HG03066 (cell line): ENCODE data around the gene MTHFD1L.
"Not testable (repeated sequence)": the region's sequence is repeated elsewhere in the genome, so short reads cannot be mapped to it uniquely, and the experiment has no call there.

Source experiments
- ATAC-seq: cut with Tn5 transposase; IDR thresholded peaks from one replicate; pipeline ENCODE4 v1.9.1; 2021; ENCODE audit warnings: low read depth; ENCODE audit not compliant: unreplicated experiment

MTHFD1L gene

GRCh38 chr6:151087055-151087454 lies 221.6 kb downstream of the MTHFD1L start:
- not testable (repeated sequence) for ATAC-seq

DNA sequence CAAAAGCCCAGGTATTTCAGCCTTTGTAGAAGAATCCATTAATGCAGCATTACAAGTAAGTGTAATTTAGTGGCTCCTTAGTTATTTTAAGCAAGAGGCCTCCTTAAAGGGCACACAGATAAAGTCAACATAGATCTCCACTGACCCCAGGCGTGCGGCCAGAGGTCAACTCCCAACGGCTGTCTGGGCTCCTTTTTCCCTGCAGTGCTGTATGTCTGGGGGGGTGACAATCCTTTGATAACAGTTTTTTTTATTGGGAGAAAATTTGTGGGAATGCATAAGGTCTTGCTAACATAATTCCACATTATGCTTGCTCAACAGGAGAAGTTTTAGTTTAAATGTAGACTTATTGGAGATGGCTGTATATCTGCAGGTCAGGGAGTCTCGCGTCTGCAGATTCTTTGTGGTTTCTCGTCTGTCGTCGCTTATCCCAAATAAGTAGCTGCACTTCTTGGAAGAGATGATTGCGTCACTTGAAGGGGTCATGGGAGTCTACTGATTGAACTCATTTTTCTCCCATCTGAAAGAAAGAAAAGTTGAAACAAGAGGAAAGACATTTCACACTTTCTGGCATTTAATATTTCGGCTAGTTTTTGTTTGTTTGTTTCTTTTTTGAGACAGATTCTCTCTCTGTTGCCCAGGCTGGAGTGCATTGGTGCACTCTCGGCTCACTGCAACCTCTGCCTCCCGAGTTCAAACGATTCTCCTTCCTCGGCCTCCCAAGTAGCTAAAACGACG lies 222.5 kb downstream of the MTHFD1L start:
- ATAC-seq: no peak

- no peak for ATAC-seq
Measured at GRCh38 chr6:151088599-151088935, 223.1 kb downstream of the MTHFD1L start.

DNA sequence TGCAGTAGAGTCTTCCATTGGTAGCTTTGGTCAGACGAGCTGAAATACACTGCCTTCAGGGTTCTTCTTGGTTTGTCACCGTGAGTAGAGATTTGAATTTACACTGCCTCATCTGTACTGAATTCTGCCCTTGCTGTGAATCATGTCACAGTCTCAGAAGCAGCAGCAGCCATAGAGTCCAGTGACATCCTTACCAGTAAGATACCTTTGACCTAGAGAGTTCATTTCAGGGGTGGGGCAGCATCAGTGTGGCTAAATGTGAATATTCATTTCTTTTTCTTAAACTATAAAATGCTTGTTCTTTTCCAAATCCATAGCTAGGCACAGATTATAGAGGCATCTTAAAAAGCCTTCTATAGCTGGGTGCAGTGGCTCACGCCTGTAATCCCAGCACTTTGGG lies 223.5 kb downstream of the MTHFD1L start:
- no peak for ATAC-seq

- ATAC-seq: no peak
Measured at GRCh38 chr6:151089978-151090377, 224.5 kb downstream of the MTHFD1L start.

- ATAC-seq: no peak
Measured at GRCh38 chr6:151091571-151091970, 226.1 kb downstream of the MTHFD1L start.

GRCh38 chr6:151092591-151092990 lies 227.1 kb downstream of the MTHFD1L start:
- no peak for ATAC-seq

GRCh38 chr6:151093706-151094105 lies 228.2 kb downstream of the MTHFD1L start:
- no peak for ATAC-seq

DNA sequence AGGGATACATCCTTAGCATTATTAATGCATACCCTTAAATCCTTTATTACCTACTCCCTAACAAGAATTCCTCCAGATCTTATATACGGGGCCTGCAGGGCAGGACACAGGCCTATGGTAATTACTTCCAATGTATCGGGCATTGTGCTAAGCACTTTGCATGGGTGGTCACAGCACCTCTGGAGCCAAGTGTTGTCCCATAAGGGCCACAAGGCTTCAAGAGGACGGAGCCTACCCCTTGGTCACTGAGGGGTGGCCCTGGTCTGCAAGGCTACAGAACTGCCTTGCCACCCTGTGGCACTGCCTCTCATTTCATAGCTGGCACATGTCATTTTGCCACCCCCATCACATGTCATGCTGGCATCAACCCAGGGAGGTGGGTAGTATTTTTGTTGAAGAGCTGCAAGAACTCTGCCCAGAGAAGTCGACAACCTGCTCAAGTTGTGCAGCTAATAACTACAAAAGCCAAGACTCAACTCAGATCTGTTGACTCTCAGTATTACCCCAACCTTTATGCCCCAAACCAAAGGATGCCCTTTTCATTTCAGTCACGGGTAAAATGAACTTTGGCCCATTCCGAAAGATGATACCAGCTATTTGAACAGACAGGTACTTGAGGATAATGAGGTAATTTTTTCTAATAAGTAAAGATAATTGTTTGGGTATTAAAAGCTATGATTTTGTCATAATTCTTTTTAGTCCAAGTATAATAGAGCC lies 230.2 kb downstream of the MTHFD1L start:
- ATAC-seq: no peak

DNA sequence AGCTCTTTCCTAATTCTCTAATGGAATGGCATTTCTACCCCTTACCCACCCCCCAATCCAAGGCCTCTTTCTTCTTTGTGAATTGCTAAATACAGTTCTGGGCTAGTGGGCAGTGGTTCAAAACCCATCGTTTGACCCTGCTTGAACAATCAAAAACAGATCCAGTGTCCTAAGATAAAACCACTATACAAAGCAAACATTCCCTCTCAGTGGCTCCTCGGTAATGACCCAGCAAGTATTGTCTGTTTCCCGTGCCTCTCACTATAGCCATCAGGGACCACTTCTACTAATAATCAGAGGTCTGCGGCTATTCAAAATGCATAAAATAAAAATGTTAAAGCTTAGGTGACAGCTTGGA lies 230.7 kb downstream of the MTHFD1L start:
- no peak for ATAC-seq

GRCh38 chr6:151096691-151097606 lies 231.4 kb downstream of the MTHFD1L start:
- no peak for ATAC-seq

GRCh38 chr6:151098166-151098565 lies 232.7 kb downstream of the MTHFD1L start:
- no peak for ATAC-seq

DNA sequence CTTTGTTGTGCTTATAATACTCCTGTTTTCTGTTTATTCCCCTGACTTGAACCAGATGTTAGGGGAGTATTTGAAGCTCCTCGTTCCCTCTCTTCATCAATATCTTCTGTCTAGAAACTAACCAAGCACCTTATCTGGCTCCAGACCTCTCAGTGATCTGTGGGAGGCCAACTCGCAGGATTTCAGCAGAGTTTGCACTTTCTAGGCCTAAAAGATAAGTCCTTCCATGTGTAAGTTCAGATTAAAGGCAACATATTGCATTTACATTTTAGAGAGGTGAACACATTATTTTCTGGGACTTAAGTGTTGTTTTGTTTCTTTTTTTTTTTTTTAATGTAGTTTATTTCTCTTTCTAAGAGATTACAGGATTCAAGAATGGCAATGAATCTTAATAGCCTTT lies 234.8 kb downstream of the MTHFD1L start:
- no peak for ATAC-seq

- ATAC-seq: no peak
Measured at GRCh38 chr6:151101161-151101815, 235.8 kb downstream of the MTHFD1L start.

DNA sequence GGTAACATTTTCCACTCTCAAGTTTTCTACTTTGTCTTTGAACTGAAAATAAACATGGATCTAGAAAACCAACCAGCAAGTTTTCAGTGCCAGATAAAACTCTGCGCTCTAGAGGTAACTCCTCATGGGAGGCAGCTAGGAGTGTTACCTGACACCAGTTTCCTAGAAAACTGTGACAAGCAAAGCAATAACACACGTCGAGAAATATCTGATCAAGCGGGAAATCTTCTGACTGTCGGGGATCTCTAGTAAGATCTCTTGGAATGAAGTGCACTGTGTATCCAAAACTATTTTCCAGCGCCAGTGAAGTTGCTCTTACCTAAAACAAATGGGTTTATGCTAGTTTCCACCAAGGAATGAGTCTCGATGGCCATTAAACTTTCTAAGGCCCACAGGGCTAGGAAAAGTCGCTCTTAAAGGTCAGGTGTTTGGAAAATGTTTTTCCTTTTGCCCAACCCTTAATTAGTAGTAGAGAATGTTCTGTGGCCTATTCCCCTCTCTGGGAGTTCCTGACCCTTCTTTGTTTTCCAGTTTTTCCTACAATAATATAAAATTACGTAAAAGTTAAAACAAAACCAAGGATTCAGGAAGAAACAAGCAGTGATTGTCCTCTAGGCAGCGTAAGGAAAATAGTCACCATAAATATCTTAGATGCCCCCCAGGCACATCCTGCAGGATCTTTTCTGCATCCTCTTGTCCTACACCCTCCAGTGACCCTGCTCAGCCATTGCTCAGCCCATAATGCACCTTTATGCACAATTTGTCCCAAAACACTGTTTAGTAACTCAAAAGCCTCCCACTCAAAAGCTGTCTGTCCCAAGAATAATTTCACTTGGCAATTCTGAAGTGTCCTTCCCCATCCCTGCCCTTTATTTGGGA lies 236.6 kb downstream of the MTHFD1L start:
- no peak for ATAC-seq

GRCh38 chr6:151103266-151103665 lies 237.8 kb downstream of the MTHFD1L start:
- ATAC-seq: no peak

GRCh38 chr6:151107897-151108427 lies 242.5 kb downstream of the MTHFD1L start:
- no peak for ATAC-seq

DNA sequence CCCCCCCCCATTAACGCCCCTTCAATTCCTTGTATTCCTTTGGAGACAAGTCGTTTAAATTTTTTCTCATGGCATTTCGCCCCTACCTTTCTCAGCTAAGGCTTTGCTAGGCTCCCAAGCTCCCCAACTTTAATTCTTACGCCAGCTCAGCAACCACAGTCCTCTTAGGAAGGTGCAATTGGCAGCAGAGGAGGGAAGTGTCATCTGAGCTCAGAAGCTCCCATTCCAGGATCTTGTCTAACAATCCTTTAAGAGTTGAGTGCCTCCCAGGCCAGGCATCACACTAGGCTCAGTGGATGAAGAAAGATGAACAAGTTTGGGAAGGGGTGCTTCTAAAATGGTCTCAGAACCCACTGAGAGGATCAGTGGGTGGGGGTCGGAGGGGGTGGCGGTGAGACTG lies 243.0 kb downstream of the MTHFD1L start:
- ATAC-seq: no peak

- no peak for ATAC-seq
Measured at GRCh38 chr6:151109361-151109760, 243.9 kb downstream of the MTHFD1L start.
